HG03558 (cell line): ENCODE data around the gene PHOX2B.
"Not testable (repeated sequence)": the region's sequence is repeated elsewhere in the genome, so short reads cannot be mapped to it uniquely, and the experiment has no call there.

Experiments used
- ATAC-seq: cut with Tn5 transposase; IDR thresholded peaks from one replicate; pipeline ENCODE4 v1.9.1; 2021; ENCODE audit warnings: moderate number of reproducible peaks; ENCODE audit not compliant: unreplicated experiment; ENCODE audit errors: extremely low read depth

PHOX2B gene

GRCh38 chr4:41714364-41715000 lies 34.0 kb downstream of the PHOX2B start:
- ATAC-seq, result no peak

- ATAC-seq, result no peak
Measured at GRCh38 chr4:41713768-41714167, 34.8 kb downstream of the PHOX2B start.

- no peak for ATAC-seq
Measured at GRCh38 chr4:41712425-41712824, 36.1 kb downstream of the PHOX2B start.

- not testable (repeated sequence) for ATAC-seq
Measured at GRCh38 chr4:41711654-41712053, 36.9 kb downstream of the PHOX2B start.

GRCh38 chr4:41709844-41710481 lies 38.6 kb downstream of the PHOX2B start:
- no peak for ATAC-seq

GRCh38 chr4:41703785-41704184 lies 44.7 kb downstream of the PHOX2B start:
- ATAC-seq, result no peak

- no peak for ATAC-seq
Measured at GRCh38 chr4:41702770-41703169, 45.8 kb downstream of the PHOX2B start.

- ATAC-seq, result no peak
Measured at GRCh38 chr4:41701983-41702382, 46.5 kb downstream of the PHOX2B start.

- ATAC-seq, result no peak
Measured at GRCh38 chr4:41696763-41697162, 51.8 kb downstream of the PHOX2B start.

- no peak for ATAC-seq
Measured at GRCh38 chr4:41696131-41696530, 52.4 kb downstream of the PHOX2B start.
